ENCODE data around the gene IL4I1. TPM values are rescaled to one million over a fixed set of nuclear protein-coding genes. Genes with fewer than 3 reads are reported as not detected.
A peak's percentile ranks its signal among the peaks of the same experiment; 100 is the strongest.

Gene IL4I1
- total RNA-seq, 1 donor from 2014 or later: 42.3 TPM

DNA sequence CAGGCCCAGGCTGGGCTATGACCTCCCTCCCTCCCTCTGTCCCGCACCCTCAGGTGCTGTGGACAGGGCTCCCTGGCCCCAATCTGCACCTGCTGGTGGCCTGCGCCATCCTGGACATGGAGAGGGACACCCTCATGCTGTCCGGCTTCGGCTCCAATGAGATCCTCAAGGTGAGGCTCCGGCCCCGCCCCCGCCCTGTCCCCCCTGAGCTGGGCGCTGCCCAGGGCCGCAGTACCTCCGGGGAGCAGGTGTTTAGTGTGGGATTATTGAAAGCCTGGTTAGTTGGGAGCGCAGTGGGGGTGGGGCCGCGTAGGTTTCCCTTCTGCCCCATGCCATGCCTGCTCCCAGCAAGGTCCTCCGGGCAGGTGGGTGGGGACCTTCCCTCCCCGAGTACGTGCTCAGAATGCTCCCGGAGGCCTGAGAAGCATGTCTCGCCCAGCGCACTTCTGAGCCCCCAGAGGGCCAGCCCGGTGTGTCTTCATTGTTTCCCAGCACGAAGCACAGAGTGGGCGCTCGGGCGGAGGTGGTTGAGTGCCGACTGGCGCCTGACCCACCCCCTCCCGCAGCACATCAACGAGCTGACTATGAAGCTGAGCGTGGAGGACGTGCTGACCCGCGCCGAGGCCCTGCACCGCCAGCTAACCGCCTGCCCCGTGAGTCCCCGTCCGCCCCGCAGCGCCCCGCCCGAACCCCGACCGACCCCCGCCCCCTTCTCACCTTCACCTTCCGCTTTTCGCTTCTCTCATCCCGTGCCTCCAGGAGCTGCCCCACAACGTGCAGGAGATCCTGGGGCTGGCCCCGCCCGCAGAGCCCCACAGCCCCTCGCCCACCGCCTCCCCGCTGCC lies 8.8 kb downstream of the IL4I1 start:
- peaks cover 7% of the 10 kb centered on the region for H3K4me1 Mint-ChIP-seq (ENCODE audit: low read depth)
- no peak overlapping the region for H3K4me3 Mint-ChIP-seq (ENCODE audit: low read depth)
- H3K36me3 Mint-ChIP-seq (ENCODE audit: low read depth): peaks cover 46% of the 10 kb centered on the region
- no peaks in the 10 kb centered on the region for H3K27me3 Mint-ChIP-seq (ENCODE audit: low read depth)
- intact Hi-C loops (cut with micrococcal nuclease): no loop called here
- no peaks in the 10 kb centered on the region for H3K9me3 Mint-ChIP-seq
- DNase-seq (ENCODE audit: low spot score): no peak
- no peak overlapping the region for H3K27ac Mint-ChIP-seq

DNA sequence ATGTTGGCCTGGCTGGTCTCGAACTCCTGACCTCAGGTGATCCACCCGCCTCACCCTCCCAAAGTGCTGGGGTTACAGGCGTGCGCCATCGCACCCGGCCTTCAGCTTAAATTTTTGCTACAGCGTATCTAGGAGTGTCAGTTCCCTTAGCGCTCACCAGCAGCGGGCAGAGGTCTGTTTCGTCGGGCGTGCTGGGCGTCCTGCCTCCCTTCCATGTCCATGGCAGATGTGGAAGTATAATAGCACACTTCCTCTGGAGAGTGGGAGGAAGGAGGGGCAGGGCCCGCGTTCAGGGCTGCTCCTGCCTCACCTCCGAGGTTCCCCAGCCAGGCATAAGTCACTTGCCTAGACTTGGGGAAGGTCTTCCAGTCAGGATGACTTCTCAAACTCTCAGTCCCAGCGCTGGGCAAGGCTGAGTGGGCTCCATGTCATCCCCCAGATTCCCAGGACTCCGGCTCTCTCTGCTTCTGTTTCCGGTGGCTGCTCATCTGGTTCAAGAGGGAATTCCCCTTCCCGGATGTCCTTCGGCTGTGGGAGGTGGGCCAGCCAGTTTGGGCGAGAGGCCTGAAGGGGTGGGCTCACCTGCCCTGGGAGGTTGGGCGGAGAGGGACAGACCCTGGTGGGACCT lies 9.5 kb downstream of the IL4I1 start:
- H3K9me3 Mint-ChIP-seq: no peaks in the 10 kb centered on the region

DNA sequence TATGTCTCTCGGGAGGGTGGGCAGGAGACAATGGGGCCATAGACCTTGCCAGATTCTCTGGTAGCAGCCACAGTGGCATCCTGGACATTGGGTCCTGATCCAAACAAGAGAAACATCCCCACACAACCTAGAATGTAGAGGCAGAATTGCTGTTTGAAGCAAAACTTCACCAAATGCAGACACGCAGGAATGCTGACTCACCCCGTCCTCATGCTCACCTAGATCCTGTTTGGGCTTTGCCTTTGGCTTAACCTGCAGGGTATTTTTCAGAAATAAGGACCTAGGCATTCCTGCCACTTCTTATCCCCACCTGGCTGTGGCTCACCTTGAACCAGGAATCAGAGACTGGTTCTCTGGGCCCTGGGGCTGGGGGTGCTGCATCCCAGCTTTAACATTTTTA lies 11.9 kb downstream of the IL4I1 start:
- H3K9me3 Mint-ChIP-seq: no peaks in the 10 kb centered on the region
- intact Hi-C loops (cut with micrococcal nuclease): no loop called here
- no peak overlapping the region for H3K27ac Mint-ChIP-seq
- H3K36me3 Mint-ChIP-seq (ENCODE audit: low read depth): peaks cover 69% of the 10 kb centered on the region
- H3K4me3 Mint-ChIP-seq (ENCODE audit: low read depth): no peak overlapping the region
- H3K4me1 Mint-ChIP-seq (ENCODE audit: low read depth): peaks cover 2% of the 10 kb centered on the region
- DNase-seq (ENCODE audit: low spot score): no peak
- H3K27me3 Mint-ChIP-seq (ENCODE audit: low read depth): no peaks in the 10 kb centered on the region

More for the DNA sequence above, 9.5 kb downstream of the IL4I1 start:
- H3K36me3 Mint-ChIP-seq (ENCODE audit: low read depth): peaks cover 53% of the 10 kb centered on the region
- intact Hi-C loops (cut with micrococcal nuclease): no loop called here
- no peaks in the 10 kb centered on the region for H3K27me3 Mint-ChIP-seq (ENCODE audit: low read depth)
- H3K27ac Mint-ChIP-seq: no peak overlapping the region
- H3K4me1 Mint-ChIP-seq (ENCODE audit: low read depth): peaks cover 5% of the 10 kb centered on the region
- H3K4me3 Mint-ChIP-seq (ENCODE audit: low read depth): no peak overlapping the region
- no peak for DNase-seq (ENCODE audit: low spot score)

DNA sequence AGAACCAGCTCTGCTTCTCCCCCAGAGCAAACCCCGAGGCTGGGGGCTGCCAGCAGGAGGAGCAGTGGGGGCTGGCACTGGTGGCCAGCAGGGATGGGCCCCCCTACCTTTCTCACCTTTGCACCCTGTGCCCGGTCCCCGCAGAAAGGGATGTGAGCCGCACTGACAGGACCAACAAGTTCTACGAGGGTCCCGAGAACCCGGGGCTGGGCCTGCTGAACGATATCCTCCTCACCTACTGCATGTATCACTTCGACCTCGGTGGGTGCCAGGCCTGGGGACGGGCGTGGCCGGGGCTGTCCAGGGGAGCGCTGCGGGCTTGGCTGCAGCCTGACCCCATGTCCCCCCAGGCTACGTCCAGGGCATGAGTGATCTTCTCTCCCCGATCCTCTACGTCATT lies 12.6 kb downstream of the IL4I1 start:
- Mint-ChIP-seq H3K4me1 (ENCODE audit: low read depth) (peaks cover under 1% of the 10 kb centered on the region), H3K4me3 (ENCODE audit: low read depth) (no peak overlapping the region), H3K27ac (no peak overlapping the region), H3K9me3 (no peaks in the 10 kb centered on the region), H3K27me3 (ENCODE audit: low read depth) (no peaks in the 10 kb centered on the region), H3K36me3 (ENCODE audit: low read depth) (peaks cover 67% of the 10 kb centered on the region)
- DNase-seq (ENCODE audit: low spot score): no peak
- intact Hi-C loops (cut with micrococcal nuclease): no loop called here

DNA sequence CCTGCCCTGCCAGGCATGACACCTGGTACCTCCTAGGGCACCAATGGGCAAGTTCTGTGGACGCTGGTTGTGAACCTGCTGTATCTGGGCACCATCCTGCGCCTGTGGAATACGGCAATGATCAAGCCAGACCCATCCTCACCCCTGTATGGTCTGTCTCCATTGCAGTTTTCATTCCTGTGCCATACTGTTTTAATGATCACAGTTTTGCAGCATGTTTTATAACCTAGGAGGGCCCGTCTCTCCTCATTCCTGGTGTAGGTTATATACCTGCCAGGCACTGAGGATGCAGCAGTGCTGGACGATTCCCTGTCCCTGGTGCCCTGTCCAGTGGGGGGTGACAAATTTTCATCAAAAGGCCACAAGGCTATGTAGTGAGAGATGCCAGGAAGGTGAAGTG lies 13.6 kb downstream of the IL4I1 start:
- H3K4me3 Mint-ChIP-seq (ENCODE audit: low read depth): no peak overlapping the region
- intact Hi-C loops (cut with micrococcal nuclease): no loop called here
- no peaks in the 10 kb centered on the region for H3K27me3 Mint-ChIP-seq (ENCODE audit: low read depth)
- peaks cover 66% of the 10 kb centered on the region for H3K36me3 Mint-ChIP-seq (ENCODE audit: low read depth)
- H3K4me1 Mint-ChIP-seq (ENCODE audit: low read depth): peaks cover 10% of the 10 kb centered on the region
- no peak overlapping the region for H3K27ac Mint-ChIP-seq
- H3K9me3 Mint-ChIP-seq: no peaks in the 10 kb centered on the region
- DNase-seq (ENCODE audit: low spot score): no peak

DNA sequence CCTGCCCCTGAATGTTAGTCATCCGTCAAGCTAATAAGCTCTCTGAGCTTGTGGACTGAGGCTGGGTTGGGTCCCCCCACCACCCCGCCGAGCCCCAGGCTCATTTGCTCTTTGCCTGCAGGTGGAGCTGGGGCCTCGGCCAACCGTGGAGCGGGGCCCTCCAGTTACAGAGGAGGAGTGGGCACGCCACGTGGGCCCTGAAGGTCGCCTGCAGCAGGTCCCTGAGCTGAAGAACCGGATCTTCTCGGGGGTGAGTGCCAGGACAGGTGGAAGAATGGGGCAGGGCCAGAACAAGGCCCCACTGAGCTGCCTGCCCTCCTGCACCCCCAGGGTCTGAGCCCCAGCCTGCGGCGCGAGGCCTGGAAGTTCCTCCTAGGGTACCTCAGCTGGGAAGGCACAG lies 14.0 kb downstream of the IL4I1 start:
- H3K4me1 Mint-ChIP-seq (ENCODE audit: low read depth): peaks cover 12% of the 10 kb centered on the region
- H3K4me3 Mint-ChIP-seq (ENCODE audit: low read depth): no peak overlapping the region
- intact Hi-C loops (cut with micrococcal nuclease): no loop called here
- H3K9me3 Mint-ChIP-seq: no peaks in the 10 kb centered on the region
- no peak for DNase-seq (ENCODE audit: low spot score)
- H3K27me3 Mint-ChIP-seq (ENCODE audit: low read depth): no peaks in the 10 kb centered on the region
- peaks cover 69% of the 10 kb centered on the region for H3K36me3 Mint-ChIP-seq (ENCODE audit: low read depth)
- H3K27ac Mint-ChIP-seq: no peak overlapping the region

DNA sequence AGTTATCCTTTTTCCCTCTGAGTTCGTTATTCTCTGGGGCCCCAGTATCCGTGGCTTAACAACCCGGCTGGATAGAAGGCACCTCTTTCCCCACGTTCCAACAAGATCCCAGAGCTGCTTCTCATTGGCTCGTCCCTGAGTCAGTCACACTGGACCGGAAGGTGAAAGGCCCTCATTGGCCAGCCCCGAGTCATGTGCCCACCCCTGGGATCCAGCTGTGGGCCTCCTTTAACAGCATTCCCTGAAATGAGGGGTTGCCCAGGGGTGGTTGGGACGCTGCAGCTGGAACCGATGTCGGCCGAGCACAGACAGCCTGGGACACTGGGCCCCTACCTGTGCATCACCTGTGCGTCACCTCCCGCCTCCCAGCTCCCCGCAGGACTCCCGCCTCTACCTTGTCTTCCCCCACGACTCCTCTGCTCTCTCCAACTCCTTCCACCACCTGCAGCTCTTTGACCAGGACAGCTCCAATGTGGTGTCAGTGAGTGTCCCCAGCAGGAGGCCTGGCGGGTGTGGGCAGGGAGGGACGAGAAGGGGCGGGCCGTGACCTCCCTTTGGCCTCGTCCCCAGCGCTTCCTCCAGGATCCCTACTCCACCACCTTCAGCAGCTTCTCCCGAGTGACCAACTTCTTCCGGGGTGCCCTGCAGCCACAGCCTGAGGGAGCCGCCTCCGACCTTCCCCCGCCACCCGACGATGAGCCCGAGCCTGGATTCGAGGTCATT lies 14.9 kb downstream of the IL4I1 start:
- Mint-ChIP-seq H3K36me3 (ENCODE audit: low read depth) (peaks cover 69% of the 10 kb centered on the region), H3K4me3 (ENCODE audit: low read depth) (no peak overlapping the region), H3K9me3 (no peaks in the 10 kb centered on the region), H3K4me1 (ENCODE audit: low read depth) (peaks cover 12% of the 10 kb centered on the region), H3K27me3 (ENCODE audit: low read depth) (no peaks in the 10 kb centered on the region), H3K27ac (no peak overlapping the region)
- DNase-seq (ENCODE audit: low spot score): no peak
- intact Hi-C loops (cut with micrococcal nuclease): no loop called here

DNA sequence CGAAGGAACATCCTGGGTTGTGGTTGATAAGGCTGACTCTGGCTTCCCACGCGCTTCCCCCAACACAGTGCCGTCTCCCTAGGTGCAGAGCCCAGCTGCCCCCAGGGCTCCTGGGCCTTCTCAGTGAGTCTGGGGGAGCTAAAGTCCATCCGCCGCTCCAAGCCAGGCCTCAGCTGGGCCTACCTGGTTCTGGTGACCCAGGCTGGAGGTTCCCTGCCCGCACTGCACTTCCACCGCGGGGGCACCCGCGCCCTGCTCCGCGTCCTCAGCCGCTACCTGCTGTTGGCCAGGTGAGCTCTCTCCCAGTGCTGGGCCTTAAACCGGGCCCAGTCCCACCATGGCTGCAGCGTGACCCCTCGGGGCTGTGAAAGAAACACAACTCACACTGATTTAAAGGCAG lies 15.5 kb downstream of the IL4I1 start:
- Mint-ChIP-seq H3K4me1 (ENCODE audit: low read depth) (peaks cover 12% of the 10 kb centered on the region), H3K27me3 (ENCODE audit: low read depth) (no peaks in the 10 kb centered on the region), H3K4me3 (ENCODE audit: low read depth) (no peak overlapping the region), H3K9me3 (no peaks in the 10 kb centered on the region), H3K36me3 (ENCODE audit: low read depth) (peaks cover 65% of the 10 kb centered on the region), H3K27ac (no peak overlapping the region)
- no peak for DNase-seq (ENCODE audit: low spot score)
- intact Hi-C loops (cut with micrococcal nuclease): no loop called here

DNA sequence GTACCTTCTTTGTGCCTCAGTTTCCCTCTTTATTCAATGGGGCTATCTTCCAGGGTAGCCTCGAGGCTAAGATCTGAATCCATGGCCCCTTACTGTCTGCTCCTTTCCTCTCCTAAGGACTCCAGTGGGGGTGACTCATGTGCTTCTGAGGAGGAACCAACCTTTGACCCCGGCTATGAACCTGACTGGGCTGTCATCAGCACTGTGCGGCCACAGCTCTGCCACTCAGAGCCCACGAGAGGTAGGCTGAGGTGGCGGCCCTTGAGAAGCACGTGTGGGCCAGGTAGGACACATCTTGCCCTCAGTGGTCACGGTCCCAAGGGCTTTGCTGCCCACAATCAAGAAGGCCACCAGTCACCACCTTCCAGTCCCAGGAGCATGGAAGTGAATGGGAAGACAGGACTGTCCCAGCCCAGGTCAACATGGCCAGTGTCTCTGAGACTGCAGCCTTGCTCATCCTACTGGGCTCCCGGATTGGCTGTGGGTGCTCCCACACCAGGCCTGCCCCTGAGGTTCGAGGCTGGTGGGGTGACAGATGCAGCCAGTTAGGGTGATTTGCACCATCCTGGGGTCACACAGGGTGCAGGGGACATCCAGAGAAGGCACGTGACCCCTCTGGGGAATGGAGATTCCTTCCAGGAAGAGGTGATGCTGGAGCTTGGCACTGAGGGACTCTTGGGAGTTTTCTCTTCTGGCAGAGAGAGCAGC lies 16.4 kb downstream of the IL4I1 start:
- intact Hi-C loops (cut with micrococcal nuclease): no loop called here
- Mint-ChIP-seq H3K4me1 (ENCODE audit: low read depth) (peaks cover 17% of the 10 kb centered on the region), H3K4me3 (ENCODE audit: low read depth) (peak overlapping the region; percentile 14), H3K27ac (no peak overlapping the region), H3K36me3 (ENCODE audit: low read depth) (peaks cover 61% of the 10 kb centered on the region), H3K27me3 (ENCODE audit: low read depth) (no peaks in the 10 kb centered on the region), H3K9me3 (no peaks in the 10 kb centered on the region)
- no peak for DNase-seq (ENCODE audit: low spot score)

DNA sequence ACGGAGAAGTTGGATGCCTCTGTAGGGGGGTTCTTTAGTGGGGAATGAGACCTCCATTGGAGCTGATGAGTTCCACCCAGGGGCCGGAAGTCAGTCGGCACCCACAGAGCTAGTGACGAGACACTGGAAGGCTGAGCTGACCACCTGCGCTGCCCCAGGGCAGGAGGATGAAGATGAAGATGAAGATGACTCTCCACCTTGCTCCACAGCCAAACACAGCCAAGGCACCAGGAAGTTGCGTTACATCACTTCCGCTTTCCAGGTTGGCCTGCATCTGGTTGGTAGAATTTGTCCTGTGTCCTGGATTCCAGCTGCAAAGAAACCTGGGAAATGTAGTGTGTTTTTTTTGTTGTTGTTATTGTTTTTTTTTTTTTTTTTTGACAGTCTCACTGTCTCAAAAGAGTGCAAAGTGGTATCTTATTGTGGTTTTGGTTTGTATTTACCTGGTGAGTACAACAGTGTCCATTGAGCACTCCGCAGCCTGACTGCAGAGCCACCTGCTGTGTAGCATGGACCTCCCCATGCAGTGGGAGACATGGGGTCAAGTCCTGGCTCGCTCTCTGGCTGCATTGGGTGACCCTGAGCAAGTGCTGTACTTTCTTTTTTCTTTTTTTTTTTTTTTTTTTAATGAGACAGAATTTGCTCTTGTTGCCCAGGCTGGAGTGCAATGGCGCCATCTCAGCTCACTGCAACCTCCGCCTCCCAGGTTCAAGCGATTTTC lies 17.3 kb downstream of the IL4I1 start:
- intact Hi-C loops (cut with micrococcal nuclease): no loop called here
- Mint-ChIP-seq H3K4me3 (ENCODE audit: low read depth) (peak overlapping the region; percentile 22), H3K4me1 (ENCODE audit: low read depth) (peaks cover 22% of the 10 kb centered on the region), H3K27ac (no peak overlapping the region), H3K27me3 (ENCODE audit: low read depth) (no peaks in the 10 kb centered on the region), H3K9me3 (no peaks in the 10 kb centered on the region), H3K36me3 (ENCODE audit: low read depth) (peaks cover 53% of the 10 kb centered on the region)
- no peak for DNase-seq (ENCODE audit: low spot score)

DNA sequence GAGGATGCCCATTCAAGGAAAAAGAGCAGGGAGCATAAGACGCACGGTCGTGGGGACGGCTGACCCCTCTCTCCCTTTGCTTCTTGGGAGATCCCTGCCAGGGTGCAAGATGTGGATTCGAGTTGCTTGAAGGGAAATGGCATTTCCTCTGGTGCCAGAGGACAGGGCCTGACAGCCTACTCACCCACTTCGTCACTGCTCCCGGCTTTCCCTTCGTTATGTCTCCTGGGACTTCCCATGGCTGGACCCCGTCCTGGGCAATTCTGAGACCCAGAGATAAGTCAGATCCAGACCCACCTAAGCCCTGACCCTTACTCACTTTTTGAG lies 18.0 kb downstream of the IL4I1 start:
- DNase-seq (ENCODE audit: low spot score): no peak
- Mint-ChIP-seq H3K36me3 (ENCODE audit: low read depth) (peaks cover 49% of the 10 kb centered on the region), H3K27me3 (ENCODE audit: low read depth) (no peaks in the 10 kb centered on the region), H3K9me3 (no peaks in the 10 kb centered on the region), H3K4me1 (ENCODE audit: low read depth) (peaks cover 22% of the 10 kb centered on the region), H3K27ac (no peak overlapping the region), H3K4me3 (ENCODE audit: low read depth) (no peak overlapping the region)
- intact Hi-C loops (cut with micrococcal nuclease): no loop called here

All from activated T-helper 2 cell treated with anti-CD3 and anti-CD28 coated beads, Interferon-gamma antibody, Interleukin-2, Interleukin-4, amounts not matched to agents 10 μg/mL and 5 μg/mL and 100 μg/mL, durations not matched to agents 14 hours and 24 hours and 36 hours (primary cell).